ENCODE data around the gene TNNI3K.

- TF ChIP-seq CTCF (conservative IDR thresholded peaks at IDR 0.05; ENCODE audit: low read depth, low read length) (no peak), EZH2 (IDR thresholded peaks at IDR 0.05; ENCODE audit: low read length, unreplicated experiment) (no peak), EZH2phosphoT487 (IDR thresholded peaks at IDR 0.05; ENCODE audit: borderline replicate concordance, low read length) (no peak)
Observed at GRCh38 chr1:74367175-74367813, 132.1 kb downstream of the TNNI3K start.
